Measurements from ENCODE around the gene MLLT6. TPM values are rescaled to one million over a fixed set of nuclear protein-coding genes. Genes with fewer than 3 reads are reported as not detected.

Gene MLLT6
- total and polyA plus RNA-seq, 2 of the 13 experiments (the other 11 are each of a cell fraction or from before 2014, with no cell fraction given), result 50.7 to 69.5 TPM

DNA sequence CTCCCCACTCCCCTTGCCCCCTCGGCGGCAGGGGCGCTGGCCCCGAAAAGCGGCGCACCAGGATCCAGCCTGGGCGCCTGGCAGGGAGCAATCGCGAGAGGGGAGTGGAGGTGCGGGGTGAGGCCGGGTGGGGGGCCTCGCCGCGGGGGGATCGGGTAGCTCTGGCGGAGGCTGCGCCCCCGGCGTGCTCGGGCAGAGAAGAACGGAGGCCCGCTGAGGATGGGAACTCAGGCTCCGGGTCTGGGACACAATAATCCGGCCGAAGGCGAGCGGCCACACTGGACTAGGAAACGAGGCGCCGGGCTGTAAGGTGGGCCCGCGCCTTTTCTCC lies 43.8 kb downstream of the MLLT6 start (continued):
- TF ChIP-seq HMGXB3 (CRISPR knock-in tag; IDR thresholded peaks at IDR 0.05; ENCODE audit: borderline replicate concordance) (no peak), SMARCC2 (IDR thresholded peaks at IDR 0.05) (no peak), RBFOX2 (IDR thresholded peaks at IDR 0.05; ENCODE audit: low read depth, low read length) (peak; percentile 34), ZNF841 (CRISPR knock-in tag; IDR thresholded peaks at IDR 0.05; ENCODE audit: borderline replicate concordance) (no peak), SAFB2 (CRISPR knock-in tag; IDR thresholded peaks at IDR 0.05; ENCODE audit: borderline replicate concordance, low read depth) (0 out of 2 replicates have a peak, but pooled peaks have one; percentile 12), PHF5A (CRISPR knock-in tag; IDR thresholded peaks at IDR 0.05; ENCODE audit: low read depth, unreplicated experiment) (no peak), ZNF773 (CRISPR knock-in tag; IDR thresholded peaks at IDR 0.05; ENCODE audit: borderline replicate concordance) (0 out of 2 replicates have a peak, but pooled peaks have one; percentile 69), SMYD3 (CRISPR knock-in tag; IDR thresholded peaks at IDR 0.05) (no peak), SNRNP70 (IDR thresholded peaks at IDR 0.05; ENCODE audit: low read depth, low read length) (no peak), ARID2 (CRISPR knock-in tag; IDR thresholded peaks at IDR 0.05; ENCODE audit: borderline replicate concordance) (no peak), ZNF205 (CRISPR knock-in tag; IDR thresholded peaks at IDR 0.05) (no peak), ERF (CRISPR knock-in tag; IDR thresholded peaks at IDR 0.05) (no peak), ZFYVE20 (CRISPR knock-in tag; IDR thresholded peaks at IDR 0.05; ENCODE audit: borderline replicate concordance, low read depth) (no peak)
- TF ChIP-seq, protein P1, sequence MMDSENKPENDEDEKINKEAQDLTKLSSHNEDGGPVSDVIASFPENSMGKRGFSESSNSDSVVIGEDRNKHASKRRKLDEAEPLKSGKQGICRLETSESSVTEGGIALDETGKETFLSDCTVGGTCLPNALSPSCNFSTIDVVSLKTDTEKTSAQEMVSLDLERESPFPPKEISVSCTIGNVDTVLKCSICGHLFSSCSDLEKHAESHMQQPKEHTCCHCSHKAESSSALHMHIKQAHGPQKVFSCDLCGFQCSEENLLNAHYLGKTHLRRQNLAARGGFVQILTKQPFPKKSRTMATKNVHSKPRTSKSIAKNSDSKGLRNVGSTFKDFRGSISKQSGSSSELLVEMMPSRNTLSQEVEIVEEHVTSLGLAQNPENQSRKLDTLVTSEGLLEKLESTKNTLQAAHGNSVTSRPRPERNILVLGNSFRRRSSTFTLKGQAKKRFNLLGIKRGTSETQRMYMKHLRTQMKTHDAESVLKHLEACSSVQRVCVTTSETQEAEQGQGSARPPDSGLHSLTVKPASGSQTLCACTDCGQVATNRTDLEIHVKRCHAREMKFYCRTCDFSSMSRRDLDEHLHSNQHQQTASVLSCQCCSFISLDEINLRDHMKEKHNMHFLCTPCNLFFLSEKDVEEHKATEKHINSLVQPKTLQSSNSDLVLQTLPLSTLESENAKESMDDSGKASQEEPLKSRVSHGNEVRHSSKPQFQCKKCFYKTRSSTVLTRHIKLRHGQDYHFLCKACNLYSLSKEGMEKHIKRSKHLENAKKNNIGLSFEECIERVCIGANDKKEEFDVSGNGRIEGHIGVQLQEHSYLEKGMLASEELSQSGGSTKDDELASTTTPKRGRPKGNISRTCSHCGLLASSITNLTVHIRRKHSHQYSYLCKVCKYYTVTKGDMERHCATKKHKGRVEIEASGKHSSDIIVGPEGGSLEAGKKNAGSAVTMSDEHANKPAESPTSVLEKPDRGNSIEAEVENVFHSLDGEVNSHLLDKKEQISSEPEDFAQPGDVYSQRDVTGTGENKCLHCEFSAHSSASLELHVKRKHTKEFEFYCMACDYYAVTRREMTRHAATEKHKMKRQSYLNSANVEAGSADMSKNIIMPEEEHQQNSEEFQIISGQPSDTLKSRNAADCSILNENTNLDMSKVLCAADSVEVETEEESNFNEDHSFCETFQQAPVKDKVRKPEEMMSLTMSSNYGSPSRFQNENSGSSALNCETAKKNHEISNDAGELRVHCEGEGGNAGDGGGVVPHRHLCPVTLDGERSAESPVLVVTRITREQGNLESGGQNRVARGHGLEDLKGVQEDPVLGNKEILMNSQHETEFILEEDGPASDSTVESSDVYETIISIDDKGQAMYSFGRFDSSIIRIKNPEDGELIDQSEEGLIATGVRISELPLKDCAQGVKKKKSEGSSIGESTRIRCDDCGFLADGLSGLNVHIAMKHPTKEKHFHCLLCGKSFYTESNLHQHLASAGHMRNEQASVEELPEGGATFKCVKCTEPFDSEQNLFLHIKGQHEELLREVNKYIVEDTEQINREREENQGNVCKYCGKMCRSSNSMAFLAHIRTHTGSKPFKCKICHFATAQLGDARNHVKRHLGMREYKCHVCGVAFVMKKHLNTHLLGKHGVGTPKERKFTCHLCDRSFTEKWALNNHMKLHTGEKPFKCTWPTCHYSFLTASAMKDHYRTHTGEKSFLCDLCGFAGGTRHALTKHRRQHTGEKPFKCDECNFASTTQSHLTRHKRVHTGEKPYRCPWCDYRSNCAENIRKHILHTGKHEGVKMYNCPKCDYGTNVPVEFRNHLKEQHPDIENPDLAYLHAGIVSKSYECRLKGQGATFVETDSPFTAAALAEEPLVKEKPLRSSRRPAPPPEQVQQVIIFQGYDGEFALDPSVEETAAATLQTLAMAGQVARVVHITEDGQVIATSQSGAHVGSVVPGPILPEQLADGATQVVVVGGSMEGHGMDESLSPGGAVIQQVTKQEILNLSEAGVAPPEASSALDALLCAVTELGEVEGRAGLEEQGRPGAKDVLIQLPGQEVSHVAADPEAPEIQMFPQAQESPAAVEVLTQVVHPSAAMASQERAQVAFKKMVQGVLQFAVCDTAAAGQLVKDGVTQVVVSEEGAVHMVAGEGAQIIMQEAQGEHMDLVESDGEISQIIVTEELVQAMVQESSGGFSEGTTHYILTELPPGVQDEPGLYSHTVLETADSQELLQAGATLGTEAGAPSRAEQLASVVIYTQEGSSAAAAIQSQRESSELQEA (CRISPR knock-in tag; IDR thresholded peaks at IDR 0.05; ENCODE audit: not compliant biosample characterization), result no peak
- TF ChIP-seq, protein P2, sequence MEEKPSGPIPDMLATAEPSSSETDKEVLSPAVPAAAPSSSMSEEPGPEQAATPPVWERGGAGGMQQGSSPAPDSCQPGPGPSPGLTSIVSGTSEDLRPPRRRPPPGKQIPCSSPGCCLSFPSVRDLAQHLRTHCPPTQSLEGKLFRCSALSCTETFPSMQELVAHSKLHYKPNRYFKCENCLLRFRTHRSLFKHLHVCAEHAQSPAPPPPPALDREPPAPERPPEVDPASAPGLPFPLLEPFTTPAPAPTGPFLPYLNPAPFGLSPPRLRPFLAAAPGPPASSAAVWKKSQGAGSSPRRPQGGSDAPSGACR (CRISPR knock-in tag; IDR thresholded peaks at IDR 0.05), result peak; percentile 18; the same call in 1 of the 2 replicates
- TF ChIP-seq, protein P3, sequence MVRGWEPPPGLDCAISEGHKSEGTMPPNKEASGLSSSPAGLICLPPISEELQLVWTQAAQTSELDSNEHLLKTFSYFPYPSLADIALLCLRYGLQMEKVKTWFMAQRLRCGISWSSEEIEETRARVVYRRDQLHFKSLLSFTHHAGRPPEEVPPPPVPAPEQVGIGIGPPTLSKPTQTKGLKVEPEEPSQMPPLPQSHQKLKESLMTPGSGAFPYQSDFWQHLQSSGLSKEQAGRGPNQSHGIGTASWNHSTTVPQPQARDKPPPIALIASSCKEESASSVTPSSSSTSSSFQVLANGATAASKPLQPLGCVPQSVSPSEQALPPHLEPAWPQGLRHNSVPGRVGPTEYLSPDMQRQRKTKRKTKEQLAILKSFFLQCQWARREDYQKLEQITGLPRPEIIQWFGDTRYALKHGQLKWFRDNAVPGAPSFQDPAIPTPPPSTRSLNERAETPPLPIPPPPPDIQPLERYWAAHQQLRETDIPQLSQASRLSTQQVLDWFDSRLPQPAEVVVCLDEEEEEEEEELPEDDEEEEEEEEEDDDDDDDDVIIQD (CRISPR knock-in tag; IDR thresholded peaks at IDR 0.05; ENCODE audit: low read depth), result no peak

All from HepG2 (cell line).